Measurements from ENCODE around the gene HIVEP3.

- TF ChIP-seq, protein P1, sequence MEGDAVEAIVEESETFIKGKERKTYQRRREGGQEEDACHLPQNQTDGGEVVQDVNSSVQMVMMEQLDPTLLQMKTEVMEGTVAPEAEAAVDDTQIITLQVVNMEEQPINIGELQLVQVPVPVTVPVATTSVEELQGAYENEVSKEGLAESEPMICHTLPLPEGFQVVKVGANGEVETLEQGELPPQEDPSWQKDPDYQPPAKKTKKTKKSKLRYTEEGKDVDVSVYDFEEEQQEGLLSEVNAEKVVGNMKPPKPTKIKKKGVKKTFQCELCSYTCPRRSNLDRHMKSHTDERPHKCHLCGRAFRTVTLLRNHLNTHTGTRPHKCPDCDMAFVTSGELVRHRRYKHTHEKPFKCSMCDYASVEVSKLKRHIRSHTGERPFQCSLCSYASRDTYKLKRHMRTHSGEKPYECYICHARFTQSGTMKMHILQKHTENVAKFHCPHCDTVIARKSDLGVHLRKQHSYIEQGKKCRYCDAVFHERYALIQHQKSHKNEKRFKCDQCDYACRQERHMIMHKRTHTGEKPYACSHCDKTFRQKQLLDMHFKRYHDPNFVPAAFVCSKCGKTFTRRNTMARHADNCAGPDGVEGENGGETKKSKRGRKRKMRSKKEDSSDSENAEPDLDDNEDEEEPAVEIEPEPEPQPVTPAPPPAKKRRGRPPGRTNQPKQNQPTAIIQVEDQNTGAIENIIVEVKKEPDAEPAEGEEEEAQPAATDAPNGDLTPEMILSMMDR (IDR thresholded peaks at IDR 0.05): no peak
- TF ChIP-seq POLR2A (IDR thresholded peaks at IDR 0.05): no peak
Measured at GRCh38 chr1:41811051-41811795, 107.5 kb downstream of the HIVEP3 start.

Measured in lower leg skin (tissue), 3 donors.